ENCODE data around the gene ADARB2. TPM values are rescaled to one million over a fixed set of nuclear protein-coding genes. Genes with fewer than 3 reads are reported as not detected.

The ADARB2 gene
- total RNA-seq, 2 experiments from 2014 or later = 1.3 to 1.4 TPM

DNA sequence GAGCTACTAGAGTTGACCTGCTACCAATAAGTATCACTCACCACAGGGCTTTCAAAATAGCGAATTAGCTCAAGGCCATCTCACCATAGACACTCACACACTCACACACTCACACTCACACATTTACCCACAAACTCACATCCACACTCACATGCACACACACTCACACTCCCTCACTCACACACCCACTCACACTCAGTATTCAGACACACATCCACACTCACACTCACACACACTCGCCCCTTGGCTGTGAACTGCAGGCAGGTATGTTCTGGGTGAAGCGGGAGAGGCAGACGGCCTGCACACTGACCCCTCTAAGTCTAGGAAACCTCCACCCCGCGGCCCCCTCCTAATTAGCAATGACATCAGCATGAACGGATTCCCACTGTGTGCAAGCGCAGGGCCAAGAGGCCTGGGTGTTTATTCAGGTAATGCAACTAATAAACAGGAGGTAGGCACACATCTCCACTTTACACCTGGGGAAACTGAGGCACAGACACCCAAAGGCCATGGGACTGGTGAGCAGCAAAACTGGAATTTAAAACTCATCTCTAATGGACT lies 94.6 kb downstream of the ADARB2 start:
- CTCF ChIA-PET = no interaction called here
- no peaks in the 10 kb centered on the region for H3K36me3 Mint-ChIP-seq (ENCODE audit: low read depth)
- H3K9me3 Mint-ChIP-seq = no peaks in the 10 kb centered on the region
- no peak for DNase-seq
- peaks cover 16% of the 10 kb centered on the region for H3K27me3 Mint-ChIP-seq (ENCODE audit: low read depth)
- no peak overlapping the region for H3K4me3 Mint-ChIP-seq
- H3K4me1 Mint-ChIP-seq (ENCODE audit: low read depth) = peaks cover 24% of the 10 kb centered on the region
- peak overlapping the region; percentile 93 for H3K27ac Mint-ChIP-seq
- intact Hi-C loops (cut with micrococcal nuclease) = loop anchor here (1.0 to 5.0 kb wide), 7 partner anchors 11 to 532 kb away; partner anchors contain the start of gene ADARB2

DNA sequence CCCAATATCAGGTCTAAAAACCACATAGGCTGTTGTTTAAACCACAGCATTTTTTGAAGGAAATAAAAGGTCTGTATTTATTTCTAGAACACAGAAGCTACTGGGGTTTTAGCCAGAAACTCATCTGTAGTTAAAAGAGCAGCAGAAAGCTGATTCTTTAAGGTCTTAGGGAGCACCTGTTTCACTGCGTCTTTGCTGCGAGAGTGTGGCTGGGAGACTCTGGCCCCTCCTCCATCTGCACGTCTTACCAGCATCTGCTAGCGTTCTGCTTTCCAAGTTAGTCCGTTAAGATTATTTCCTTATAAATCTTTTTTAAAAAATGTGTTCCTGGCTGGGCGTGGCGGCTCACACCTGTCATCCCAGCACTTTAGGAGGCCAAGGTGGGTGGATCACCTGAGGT lies 95.9 kb downstream of the ADARB2 start:
- intact Hi-C loops (cut with micrococcal nuclease) = loop anchor here (5.0 kb wide), 1 partner anchor 219 kb away; no protein-coding TSS in a partner anchor
- no peaks in the 10 kb centered on the region for H3K36me3 Mint-ChIP-seq (ENCODE audit: low read depth)
- no peak for DNase-seq
- CTCF ChIA-PET = interaction anchor here (1.0 kb wide), 1 partner anchor 23 kb away, joined by 3 read pairs; no protein-coding TSS in a partner anchor
- H3K4me1 Mint-ChIP-seq (ENCODE audit: low read depth) = peaks cover 24% of the 10 kb centered on the region
- peaks cover 18% of the 10 kb centered on the region for H3K27me3 Mint-ChIP-seq (ENCODE audit: low read depth)
- H3K27ac Mint-ChIP-seq = no peak overlapping the region
- H3K9me3 Mint-ChIP-seq = no peaks in the 10 kb centered on the region
- no peak overlapping the region for H3K4me3 Mint-ChIP-seq

DNA sequence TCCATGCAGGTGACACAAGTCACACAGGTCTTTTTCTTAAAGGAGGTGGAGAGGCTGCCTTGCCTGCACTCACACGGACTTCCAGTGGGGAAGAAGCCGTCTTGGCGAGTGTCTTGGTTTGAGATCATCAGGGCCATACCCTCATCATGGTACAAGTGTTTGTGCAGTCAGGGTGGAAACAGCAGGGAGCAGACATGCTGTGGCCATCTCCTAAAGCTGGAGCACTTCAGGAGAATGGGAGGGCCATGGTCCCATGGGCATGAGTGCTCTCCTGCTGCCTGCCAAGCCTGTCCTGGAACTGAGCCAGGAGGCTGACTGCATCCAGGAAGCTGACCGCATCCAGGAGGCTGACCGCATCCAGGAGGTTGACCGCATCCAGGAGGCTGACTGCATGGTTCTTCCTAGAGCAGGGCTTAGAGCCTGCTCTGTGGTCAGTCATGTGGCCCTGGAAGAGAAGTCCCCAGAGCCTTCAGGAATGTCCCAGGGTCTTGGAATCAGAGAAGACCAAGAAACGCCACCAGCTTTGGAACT lies 98.4 kb downstream of the ADARB2 start:
- H3K4me3 Mint-ChIP-seq = no peak overlapping the region
- CTCF ChIA-PET = interaction anchor here (0.6 kb wide), 1 partner anchor 41 kb away, joined by 5 read pairs; no protein-coding TSS in a partner anchor
- H3K9me3 Mint-ChIP-seq = no peaks in the 10 kb centered on the region
- no peak for DNase-seq
- H3K27ac Mint-ChIP-seq = no peak overlapping the region
- H3K4me1 Mint-ChIP-seq (ENCODE audit: low read depth) = peaks cover 19% of the 10 kb centered on the region
- H3K27me3 Mint-ChIP-seq (ENCODE audit: low read depth) = peaks cover 11% of the 10 kb centered on the region
- H3K36me3 Mint-ChIP-seq (ENCODE audit: low read depth) = no peaks in the 10 kb centered on the region
- intact Hi-C loops (cut with micrococcal nuclease) = no loop called here

DNA sequence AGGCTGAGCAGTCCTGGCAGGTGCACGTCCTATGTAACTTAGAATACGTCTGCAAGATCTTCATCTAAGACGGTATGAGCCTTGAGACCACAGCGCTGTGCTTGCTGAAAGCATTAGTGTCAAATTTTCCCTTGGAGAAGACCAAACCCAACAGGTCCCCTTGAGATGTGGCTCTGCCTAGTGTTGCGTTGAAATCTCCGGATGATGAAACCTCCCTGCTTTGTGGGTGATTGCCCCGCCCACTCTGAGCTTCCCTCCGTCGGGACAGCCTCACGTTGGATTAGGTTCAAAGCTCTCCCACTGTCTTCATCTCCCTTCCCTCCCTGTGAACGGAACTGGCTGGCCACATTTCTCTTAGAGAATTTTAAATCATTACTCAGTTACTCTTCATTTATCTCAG lies 102.0 kb downstream of the ADARB2 start:
- no peak for DNase-seq
- Mint-ChIP-seq H3K36me3 (ENCODE audit: low read depth) (no peaks in the 10 kb centered on the region), H3K27ac (no peak overlapping the region), H3K4me3 (no peak overlapping the region), H3K9me3 (no peaks in the 10 kb centered on the region), H3K4me1 (ENCODE audit: low read depth) (peaks cover 6% of the 10 kb centered on the region), H3K27me3 (ENCODE audit: low read depth) (peaks cover 11% of the 10 kb centered on the region)
- intact Hi-C loops (cut with micrococcal nuclease) = no loop called here
- CTCF ChIA-PET = no interaction called here

DNA sequence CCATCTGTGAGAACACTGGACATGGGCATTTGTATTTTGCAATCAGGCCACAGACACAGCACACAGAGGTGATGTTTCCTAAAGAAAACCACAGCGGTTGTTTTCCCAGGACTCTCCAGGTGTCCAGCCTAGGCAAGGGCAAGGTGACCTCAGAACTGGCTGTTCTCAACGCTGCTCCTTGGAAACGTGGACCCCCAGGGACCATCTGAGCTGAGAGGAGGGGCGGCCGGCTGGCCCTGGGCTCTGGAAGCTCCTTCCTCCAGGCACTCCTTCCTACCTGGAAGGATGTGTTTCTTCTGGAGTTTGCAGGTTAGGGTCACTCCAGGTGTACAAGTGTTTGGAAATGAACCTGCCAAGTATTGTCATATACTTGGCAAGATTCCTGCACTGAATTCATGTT lies 103.1 kb downstream of the ADARB2 start:
- peaks cover 6% of the 10 kb centered on the region for H3K4me1 Mint-ChIP-seq (ENCODE audit: low read depth)
- no peaks in the 10 kb centered on the region for H3K36me3 Mint-ChIP-seq (ENCODE audit: low read depth)
- CTCF ChIA-PET = no interaction called here
- peaks cover 18% of the 10 kb centered on the region for H3K27me3 Mint-ChIP-seq (ENCODE audit: low read depth)
- intact Hi-C loops (cut with micrococcal nuclease) = no loop called here
- no peak overlapping the region for H3K27ac Mint-ChIP-seq
- no peaks in the 10 kb centered on the region for H3K9me3 Mint-ChIP-seq
- no peak for DNase-seq
- H3K4me3 Mint-ChIP-seq = no peak overlapping the region

DNA sequence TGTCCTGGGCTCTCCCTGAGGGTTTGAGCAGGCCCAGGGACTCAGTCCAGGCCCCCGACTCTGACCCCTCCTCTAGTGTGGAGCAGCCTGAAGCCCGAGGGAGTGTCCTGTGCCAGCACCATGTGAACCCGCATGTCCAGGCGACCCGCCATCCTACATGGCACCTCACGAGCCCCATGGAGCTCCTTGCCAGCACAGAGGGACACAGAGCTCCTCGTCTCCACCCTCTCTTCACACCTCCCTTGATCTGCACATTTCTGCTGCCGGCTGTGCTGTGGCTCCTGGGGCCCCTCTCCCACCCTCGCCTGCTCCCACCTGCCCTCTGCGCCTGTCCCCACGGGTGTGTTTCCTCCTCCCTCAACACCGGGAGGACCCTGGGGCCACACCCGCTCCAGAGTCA lies 103.5 kb downstream of the ADARB2 start:
- intact Hi-C loops (cut with micrococcal nuclease) = no loop called here
- no peaks in the 10 kb centered on the region for H3K9me3 Mint-ChIP-seq
- H3K27me3 Mint-ChIP-seq (ENCODE audit: low read depth) = peaks cover 18% of the 10 kb centered on the region
- no peak overlapping the region for H3K4me3 Mint-ChIP-seq
- no peak for DNase-seq
- H3K27ac Mint-ChIP-seq = no peak overlapping the region
- H3K4me1 Mint-ChIP-seq (ENCODE audit: low read depth) = peaks cover 6% of the 10 kb centered on the region
- CTCF ChIA-PET = no interaction called here
- H3K36me3 Mint-ChIP-seq (ENCODE audit: low read depth) = no peaks in the 10 kb centered on the region

DNA sequence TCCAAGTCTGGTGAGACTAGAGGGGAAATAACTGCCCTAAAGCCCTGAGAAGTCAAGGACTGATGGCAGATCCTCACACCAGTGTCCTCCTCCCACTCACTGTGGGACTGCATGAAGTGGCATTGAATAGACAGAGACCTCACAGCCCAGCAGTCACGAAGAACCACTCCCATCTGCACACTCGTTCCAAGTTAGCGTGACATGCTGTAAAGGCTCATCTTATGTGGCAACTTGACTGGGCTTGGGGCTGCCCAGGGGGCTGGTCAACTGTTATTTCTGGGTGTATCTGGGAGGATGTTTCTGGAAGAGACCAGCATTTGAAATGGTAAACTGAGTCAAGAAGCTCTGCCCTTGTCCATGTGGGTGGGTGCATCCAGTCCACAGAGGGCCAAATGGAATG lies 104.7 kb downstream of the ADARB2 start:
- Mint-ChIP-seq H3K27ac (no peak overlapping the region), H3K9me3 (no peaks in the 10 kb centered on the region), H3K4me1 (ENCODE audit: low read depth) (peaks cover 6% of the 10 kb centered on the region), H3K36me3 (ENCODE audit: low read depth) (no peaks in the 10 kb centered on the region), H3K4me3 (no peak overlapping the region), H3K27me3 (ENCODE audit: low read depth) (peaks cover 14% of the 10 kb centered on the region)
- no peak for DNase-seq
- intact Hi-C loops (cut with micrococcal nuclease) = no loop called here
- CTCF ChIA-PET = no interaction called here

DNA sequence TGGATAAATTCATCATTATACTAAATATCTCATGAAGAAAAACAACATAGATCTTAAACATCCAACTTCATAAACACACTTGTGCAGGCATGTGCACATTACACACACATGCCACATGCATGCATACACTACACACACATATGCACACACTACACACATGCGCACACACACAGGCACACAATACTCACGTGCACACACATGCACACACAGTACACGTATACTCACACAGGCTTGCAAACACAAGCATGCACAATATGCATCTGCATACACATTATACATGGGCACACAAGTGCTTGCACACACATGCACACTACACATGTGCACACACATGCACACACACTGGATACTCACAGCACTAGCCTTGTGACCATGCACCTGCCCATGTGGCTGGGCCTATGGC lies 105.2 kb downstream of the ADARB2 start:
- intact Hi-C loops (cut with micrococcal nuclease) = no loop called here
- Mint-ChIP-seq H3K4me3 (no peak overlapping the region), H3K4me1 (ENCODE audit: low read depth) (peaks cover 6% of the 10 kb centered on the region), H3K27ac (no peak overlapping the region), H3K36me3 (ENCODE audit: low read depth) (no peaks in the 10 kb centered on the region), H3K27me3 (ENCODE audit: low read depth) (peaks cover 15% of the 10 kb centered on the region), H3K9me3 (no peaks in the 10 kb centered on the region)
- DNase-seq = no peak
- CTCF ChIA-PET = no interaction called here

DNA sequence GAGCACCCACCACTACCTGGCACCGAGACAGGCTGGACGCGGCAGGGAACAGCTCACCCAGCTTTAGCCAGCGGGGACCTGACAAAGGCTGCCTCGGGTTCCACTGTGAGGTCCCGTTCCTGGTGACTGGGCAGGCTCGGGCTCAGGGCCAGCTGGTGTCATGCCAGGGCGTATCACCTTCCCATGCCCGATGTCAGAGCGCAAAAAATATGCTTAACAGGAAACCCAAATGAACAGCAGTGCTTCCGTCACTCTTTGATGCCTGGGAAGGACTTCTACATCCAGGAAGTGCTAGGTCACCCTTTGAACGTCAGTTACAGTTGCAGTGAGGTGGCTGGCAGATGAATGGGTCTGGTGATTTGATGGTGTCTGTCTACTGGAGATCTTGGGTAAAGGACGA lies 106.0 kb downstream of the ADARB2 start:
- Mint-ChIP-seq H3K36me3 (ENCODE audit: low read depth) (no peaks in the 10 kb centered on the region), H3K4me3 (peak overlapping the region; percentile 45), H3K27me3 (ENCODE audit: low read depth) (peaks cover 15% of the 10 kb centered on the region), H3K4me1 (ENCODE audit: low read depth) (peaks cover 6% of the 10 kb centered on the region), H3K9me3 (no peaks in the 10 kb centered on the region), H3K27ac (peak overlapping the region; percentile 68)
- CTCF ChIA-PET = no interaction called here
- peak; percentile 61 for DNase-seq
- intact Hi-C loops (cut with micrococcal nuclease) = loop anchor here (1.0 kb wide), 1 partner anchor 12 kb away; no protein-coding TSS in a partner anchor

DNA sequence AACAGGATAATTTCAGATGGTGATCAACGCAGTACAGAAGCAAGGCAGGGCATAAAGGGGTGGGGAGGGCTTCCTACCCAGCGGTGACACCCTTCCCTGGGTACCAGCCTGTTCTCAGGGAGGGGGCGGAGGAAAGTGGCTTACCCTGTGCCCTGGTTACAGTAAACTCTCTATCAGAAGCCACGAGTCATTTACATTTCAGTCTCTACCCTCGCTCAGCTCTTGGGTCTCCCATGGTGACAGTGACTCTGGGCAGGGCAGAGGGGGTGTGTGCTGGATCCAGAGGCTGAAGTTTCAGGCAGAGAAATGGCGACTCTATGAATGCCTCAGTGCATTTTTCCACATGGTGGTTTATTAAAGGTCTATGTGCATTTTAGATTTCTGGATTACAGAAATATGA lies 107.0 kb downstream of the ADARB2 start:
- Mint-ChIP-seq H3K27ac (no peak overlapping the region), H3K36me3 (ENCODE audit: low read depth) (no peaks in the 10 kb centered on the region), H3K27me3 (ENCODE audit: low read depth) (peaks cover 14% of the 10 kb centered on the region), H3K4me1 (ENCODE audit: low read depth) (peaks cover 6% of the 10 kb centered on the region), H3K9me3 (no peaks in the 10 kb centered on the region), H3K4me3 (no peak overlapping the region)
- intact Hi-C loops (cut with micrococcal nuclease) = no loop called here
- DNase-seq = peak; percentile 8
- CTCF ChIA-PET = no interaction called here

DNA sequence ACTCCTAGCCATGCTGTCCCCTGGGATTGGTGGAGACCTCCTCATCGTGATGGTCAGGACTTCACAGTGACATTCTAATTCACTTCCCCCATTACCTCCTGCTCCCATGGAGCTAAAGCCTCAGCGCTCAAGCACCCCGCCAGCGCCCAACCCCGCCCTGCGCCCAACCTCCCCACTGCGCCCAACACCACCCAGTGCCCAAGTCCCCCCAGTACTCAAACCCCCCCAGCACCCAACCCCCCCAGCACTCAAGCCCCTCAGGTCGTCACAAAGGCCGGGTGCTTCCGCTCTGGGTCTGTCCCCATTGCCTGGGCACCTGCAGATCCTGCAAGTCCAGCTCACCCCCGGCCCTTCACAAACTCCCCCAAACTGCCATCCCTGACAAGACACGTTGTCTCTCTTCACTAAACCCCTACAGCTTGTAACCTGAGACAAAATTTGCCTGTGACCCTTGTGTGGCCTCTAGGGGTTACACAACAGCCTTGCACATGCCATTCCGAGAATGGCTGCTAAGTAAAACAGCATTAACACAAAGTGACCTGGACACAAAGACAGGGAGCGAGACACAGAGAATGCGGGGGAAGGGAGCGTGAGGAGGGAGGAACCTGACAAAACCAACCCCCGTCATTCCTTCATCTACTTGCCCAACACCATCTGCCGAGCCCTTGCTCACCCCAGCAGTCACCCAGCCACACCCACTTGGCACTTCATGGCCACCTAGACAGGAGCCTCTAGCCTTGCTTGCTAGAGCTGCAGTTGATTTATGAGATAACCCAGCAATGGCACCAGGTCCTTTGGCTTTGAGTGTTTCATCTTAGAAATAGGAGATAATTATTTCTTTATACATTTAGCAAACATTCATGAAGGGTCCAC lies 107.8 kb downstream of the ADARB2 start:
- intact Hi-C loops (cut with micrococcal nuclease) = no loop called here
- CTCF ChIA-PET = interaction anchor here (0.7 kb wide), 1 partner anchor 119 kb away, joined by 4 read pairs; no protein-coding TSS in a partner anchor
- peaks cover 14% of the 10 kb centered on the region for H3K27me3 Mint-ChIP-seq (ENCODE audit: low read depth)
- H3K9me3 Mint-ChIP-seq = no peaks in the 10 kb centered on the region
- DNase-seq = no peak
- H3K4me3 Mint-ChIP-seq = no peak overlapping the region
- peak overlapping the region; percentile 62 for H3K27ac Mint-ChIP-seq
- no peaks in the 10 kb centered on the region for H3K36me3 Mint-ChIP-seq (ENCODE audit: low read depth)
- peaks cover 6% of the 10 kb centered on the region for H3K4me1 Mint-ChIP-seq (ENCODE audit: low read depth)

DNA sequence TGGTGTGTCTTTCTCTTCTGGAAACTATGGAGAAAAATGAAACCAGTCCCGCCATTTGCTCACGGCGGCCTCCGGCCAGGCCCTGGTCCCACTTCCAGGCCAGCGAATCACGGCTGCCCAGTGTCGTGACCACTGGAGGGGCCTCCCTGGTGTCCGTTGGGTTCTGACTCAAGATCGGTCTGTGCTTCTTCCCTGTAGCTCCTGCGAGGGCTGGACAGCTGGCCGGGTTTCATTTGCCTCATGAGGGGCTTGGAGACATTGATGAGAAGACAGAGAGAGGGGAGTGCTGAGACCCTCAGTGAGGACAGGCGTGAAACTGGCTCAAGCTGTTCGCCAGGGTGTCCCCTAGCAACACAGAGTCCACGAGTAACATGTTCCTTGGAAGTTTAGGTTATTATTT lies 108.6 kb downstream of the ADARB2 start:
- intact Hi-C loops (cut with micrococcal nuclease) = no loop called here
- no peaks in the 10 kb centered on the region for H3K9me3 Mint-ChIP-seq
- no peak overlapping the region for H3K27ac Mint-ChIP-seq
- no peaks in the 10 kb centered on the region for H3K36me3 Mint-ChIP-seq (ENCODE audit: low read depth)
- DNase-seq = no peak
- peaks cover 14% of the 10 kb centered on the region for H3K27me3 Mint-ChIP-seq (ENCODE audit: low read depth)
- peaks cover 6% of the 10 kb centered on the region for H3K4me1 Mint-ChIP-seq (ENCODE audit: low read depth)
- no peak overlapping the region for H3K4me3 Mint-ChIP-seq
- CTCF ChIA-PET = no interaction called here

DNA sequence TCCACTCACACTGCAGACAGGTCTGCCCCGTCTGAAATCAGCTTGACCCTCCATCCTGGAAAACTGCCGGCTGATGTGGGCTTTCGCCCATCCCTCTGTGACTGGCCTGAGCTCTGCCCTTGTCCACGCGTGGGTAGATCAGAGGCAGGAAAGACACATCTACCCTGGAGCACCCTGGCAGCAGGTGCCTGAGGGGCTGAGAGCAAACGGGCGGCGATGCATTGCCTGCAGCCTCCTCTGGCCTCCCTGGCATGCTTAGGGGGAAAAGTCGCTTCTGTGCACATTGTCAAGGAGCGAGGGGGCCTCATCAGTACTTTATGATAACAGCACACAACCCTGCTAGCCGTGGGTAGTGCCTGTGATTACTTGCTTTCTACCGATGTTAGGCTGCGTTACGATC lies 109.4 kb downstream of the ADARB2 start:
- no peak for DNase-seq
- CTCF ChIA-PET = no interaction called here

More for the DNA sequence above, 109.4 kb downstream of the ADARB2 start:
- Mint-ChIP-seq H3K9me3 (no peaks in the 10 kb centered on the region), H3K4me3 (no peak overlapping the region), H3K36me3 (ENCODE audit: low read depth) (no peaks in the 10 kb centered on the region), H3K27me3 (ENCODE audit: low read depth) (peaks cover 17% of the 10 kb centered on the region), H3K27ac (no peak overlapping the region), H3K4me1 (ENCODE audit: low read depth) (peaks cover 6% of the 10 kb centered on the region)
- intact Hi-C loops (cut with micrococcal nuclease) = no loop called here

Data from activated naive CD4-positive, alpha-beta T cell treated with anti-CD3 and anti-CD28 coated beads for 36 hours (primary cell).